Measurements from ENCODE around the gene CCT6B. TPM values are rescaled to one million over a fixed set of nuclear protein-coding genes. Genes with fewer than 3 reads are reported as not detected.

CCT6B gene
- total RNA-seq, 1 experiment from 2014 or later = 0.79 TPM

GRCh38 chr17:34926661-34927060, 34.6 kb downstream of the CCT6B start:
- no peak overlapping the region for H3K27ac ChIP-seq
- H3K9me3 ChIP-seq (replicated peaks) = no peaks in the 10 kb centered on the region
- DNase-seq = no peak
- H3K4me1 ChIP-seq = no peaks in the 10 kb centered on the region
- no peaks in the 10 kb centered on the region for H3K36me3 ChIP-seq
- H3K4me3 ChIP-seq = no peak overlapping the region
- no peaks in the 10 kb centered on the region; the same call in 1 of the 2 replicates for H3K27me3 ChIP-seq

- Histone ChIP-seq H3K27ac (no peak overlapping the region), H3K27me3 (no peaks in the 10 kb centered on the region; the same call in 1 of the 2 replicates), H3K4me1 (no peaks in the 10 kb centered on the region), H3K9me3 (replicated peaks) (no peaks in the 10 kb centered on the region), H3K36me3 (no peaks in the 10 kb centered on the region), H3K4me3 (no peak overlapping the region)
- DNase-seq = no peak
Observed at GRCh38 chr17:34920676-34921075, 40.6 kb downstream of the CCT6B start.

GRCh38 chr17:34917381-34917780, 43.9 kb downstream of the CCT6B start:
- Histone ChIP-seq H3K9me3 (replicated peaks) (no peaks in the 10 kb centered on the region), H3K4me1 (no peaks in the 10 kb centered on the region), H3K27ac (no peak overlapping the region), H3K36me3 (no peaks in the 10 kb centered on the region), H3K4me3 (no peak overlapping the region), H3K27me3 (no peaks in the 10 kb centered on the region; the same call in 1 of the 2 replicates)
- DNase-seq = no peak

GRCh38 chr17:34916120-34916519, 45.1 kb downstream of the CCT6B start:
- no peaks in the 10 kb centered on the region for H3K36me3 ChIP-seq
- no peak for DNase-seq
- no peaks in the 10 kb centered on the region for H3K9me3 ChIP-seq (replicated peaks)
- no peaks in the 10 kb centered on the region for H3K4me1 ChIP-seq
- no peak overlapping the region for H3K4me3 ChIP-seq
- H3K27me3 ChIP-seq = no peaks in the 10 kb centered on the region; the same call in 1 of the 2 replicates
- H3K27ac ChIP-seq = no peak overlapping the region

- H3K4me1 ChIP-seq = no peaks in the 10 kb centered on the region
Observed at GRCh38 chr17:34913001-34913400, 48.3 kb downstream of the CCT6B start.

GRCh38 chr17:34909040-34909439, 52.2 kb downstream of the CCT6B start:
- H3K27ac ChIP-seq = no peak overlapping the region
- H3K4me3 ChIP-seq = no peak overlapping the region
- H3K9me3 ChIP-seq (replicated peaks) = no peaks in the 10 kb centered on the region
- DNase-seq = no peak
- peaks cover 11% of the 10 kb centered on the region for H3K27me3 ChIP-seq
- no peaks in the 10 kb centered on the region for H3K36me3 ChIP-seq
- H3K4me1 ChIP-seq = no peaks in the 10 kb centered on the region

More at GRCh38 chr17:34913001-34913400, 48.3 kb downstream of the CCT6B start:
- no peaks in the 10 kb centered on the region for H3K36me3 ChIP-seq
- H3K27ac ChIP-seq = no peak overlapping the region
- H3K4me3 ChIP-seq = no peak overlapping the region
- H3K27me3 ChIP-seq = no peaks in the 10 kb centered on the region; the same call in 1 of the 2 replicates
- H3K9me3 ChIP-seq (replicated peaks) = no peaks in the 10 kb centered on the region
- no peak for DNase-seq

GRCh38 chr17:34902831-34903547, 58.3 kb downstream of the CCT6B start:
- no peaks in the 10 kb centered on the region for H3K9me3 ChIP-seq (replicated peaks)
- H3K4me1 ChIP-seq = no peaks in the 10 kb centered on the region
- H3K36me3 ChIP-seq = no peaks in the 10 kb centered on the region
- DNase-seq = no peak
- H3K4me3 ChIP-seq = no peak overlapping the region
- peaks cover 33% of the 10 kb centered on the region for H3K27me3 ChIP-seq
- H3K27ac ChIP-seq = no peak overlapping the region

- no peak overlapping the region for H3K4me3 ChIP-seq
- no peak overlapping the region for H3K27ac ChIP-seq
- DNase-seq = no peak
- H3K4me1 ChIP-seq = no peaks in the 10 kb centered on the region
- peaks cover 28% of the 10 kb centered on the region for H3K27me3 ChIP-seq
- no peaks in the 10 kb centered on the region for H3K36me3 ChIP-seq
- no peaks in the 10 kb centered on the region for H3K9me3 ChIP-seq (replicated peaks)
Observed at GRCh38 chr17:34899643-34900291, 61.5 kb downstream of the CCT6B start.

- Histone ChIP-seq H3K36me3 (no peaks in the 10 kb centered on the region), H3K4me3 (no peak overlapping the region), H3K9me3 (replicated peaks) (no peaks in the 10 kb centered on the region), H3K4me1 (no peaks in the 10 kb centered on the region), H3K27ac (no peak overlapping the region), H3K27me3 (peaks cover 35% of the 10 kb centered on the region)
- DNase-seq = peak; percentile 12 to 18
Observed at GRCh38 chr17:34895383-34895782, 65.9 kb downstream of the CCT6B start.

GRCh38 chr17:34894964-34895363, 66.3 kb downstream of the CCT6B start:
- H3K4me1 ChIP-seq = no peaks in the 10 kb centered on the region
- no peaks in the 10 kb centered on the region for H3K36me3 ChIP-seq
- H3K27me3 ChIP-seq = peaks cover 35% of the 10 kb centered on the region
- no peak overlapping the region for H3K27ac ChIP-seq
- no peak overlapping the region for H3K4me3 ChIP-seq
- DNase-seq = no peak
- H3K9me3 ChIP-seq (replicated peaks) = no peaks in the 10 kb centered on the region

GRCh38 chr17:34892461-34893249, 68.6 kb downstream of the CCT6B start:
- Histone ChIP-seq H3K36me3 (no peaks in the 10 kb centered on the region), H3K4me1 (no peaks in the 10 kb centered on the region), H3K4me3 (no peak overlapping the region), H3K27ac (no peak overlapping the region), H3K27me3 (peaks cover 25% of the 10 kb centered on the region; the same call in 1 of the 2 replicates), H3K9me3 (replicated peaks) (no peaks in the 10 kb centered on the region)
- DNase-seq = peak in 1 of 2 experiments; percentile 28

- Histone ChIP-seq H3K4me1 (no peaks in the 10 kb centered on the region), H3K4me3 (no peak overlapping the region), H3K27me3 (peaks cover 20% of the 10 kb centered on the region; the same call in 1 of the 2 replicates), H3K36me3 (no peaks in the 10 kb centered on the region), H3K9me3 (replicated peaks) (no peaks in the 10 kb centered on the region), H3K27ac (no peak overlapping the region)
- no peak for DNase-seq
Observed at GRCh38 chr17:34886831-34887230, 74.4 kb downstream of the CCT6B start.

- H3K4me1 ChIP-seq = no peaks in the 10 kb centered on the region
- no peaks in the 10 kb centered on the region for H3K9me3 ChIP-seq (replicated peaks)
- no peak overlapping the region for H3K4me3 ChIP-seq
- no peaks in the 10 kb centered on the region for H3K36me3 ChIP-seq
- H3K27me3 ChIP-seq = peaks cover 13% of the 10 kb centered on the region; the same call in 1 of the 2 replicates
- no peak overlapping the region for H3K27ac ChIP-seq
- no peak for DNase-seq
Observed at GRCh38 chr17:34885076-34885475, 76.2 kb downstream of the CCT6B start.

GRCh38 chr17:34884597-34884996, 76.7 kb downstream of the CCT6B start:
- H3K4me1 ChIP-seq = no peaks in the 10 kb centered on the region
- no peak for DNase-seq
- peaks cover 13% of the 10 kb centered on the region; the same call in 1 of the 2 replicates for H3K27me3 ChIP-seq
- H3K4me3 ChIP-seq = no peak overlapping the region
- H3K36me3 ChIP-seq = no peaks in the 10 kb centered on the region
- H3K27ac ChIP-seq = no peak overlapping the region
- no peaks in the 10 kb centered on the region for H3K9me3 ChIP-seq (replicated peaks)
